IMR-90 (cell line): ENCODE measurements around the gene TSC1.

ENCODE experiments used
- BHLHE40 ChIP-seq: fragments of 150-350 bp; IDR thresholded peaks from 2 replicates; pipeline ENCODE4 v1.6.1; 2016; ENCODE audit warnings: mild to moderate bottlenecking, low read depth, low read length
- CEBPB ChIP-seq: IDR thresholded peaks from 2 replicates; pipeline ENCODE4 v1.6.1; 2012; ENCODE audit warnings: low read depth, low read length, improper control_type of control experiment
- CHD1 ChIP-seq: IDR thresholded peaks from 2 replicates; pipeline ENCODE4 v1.6.1; 2012; ENCODE audit warnings: low read depth, low read length, improper control_type of control experiment
- FOS ChIP-seq: fragments of 150-350 bp; IDR thresholded peaks from 2 replicates; pipeline ENCODE4 v1.6.1; 2016; ENCODE audit warnings: low read depth, low read length
- MAFK ChIP-seq: IDR thresholded peaks from 2 replicates; pipeline ENCODE4 v1.6.1; 2012; ENCODE audit warnings: low read depth, low read length, improper control_type of control experiment
- MAZ ChIP-seq: IDR thresholded peaks from 2 replicates; pipeline ENCODE4 v1.6.1; 2012; ENCODE audit warnings: low read depth, mild to moderate bottlenecking, low read length, improper control_type of control experiment, moderate library complexity, borderline replicate concordance
- POLR2A ChIP-seq: IDR thresholded peaks from 2 replicates; pipeline ENCODE4 v1.6.1; 2012; ENCODE audit warnings: mild to moderate bottlenecking, low read depth, low read length
- RAD21 ChIP-seq: IDR thresholded peaks from 2 replicates; pipeline ENCODE4 v1.6.1; 2012; ENCODE audit warnings: low read length, improper control_type of control experiment
- RFX5 ChIP-seq: IDR thresholded peaks from 2 replicates; pipeline ENCODE4 v1.8.0; 2012; ENCODE audit warnings: low read depth, mild to moderate bottlenecking, low read length, moderate library complexity
- SMC3 ChIP-seq: fragments of 150-350 bp; IDR thresholded peaks from 2 replicates; pipeline ENCODE4 v1.6.1; 2016; ENCODE audit warnings: low read depth, mild to moderate bottlenecking, antibody characterized with exemption, low read length, moderate library complexity
- TF ChIP-seq, protein P1 (sequence below): conservative IDR thresholded peaks from 2 replicates; pipeline ENCODE4 v1.5.1; 2012; ENCODE audit warnings: mild to moderate bottlenecking, low read depth, low read length, improper control_type of control experiment
- TF ChIP-seq, protein P2 (sequence below): fragments of 150-350 bp; IDR thresholded peaks from 2 replicates; pipeline ENCODE4 v1.6.1; 2016; ENCODE audit warnings: low read depth, mild to moderate bottlenecking, low read length, moderate library complexity, borderline replicate concordance
- TF ChIP-seq, protein P3 (sequence below): fragments of 150-350 bp; IDR thresholded peaks from 2 replicates; pipeline ENCODE4 v1.6.1; 2017; ENCODE audit warnings: mild to moderate bottlenecking, antibody characterized with exemption, low read length, low read depth

DNA sequence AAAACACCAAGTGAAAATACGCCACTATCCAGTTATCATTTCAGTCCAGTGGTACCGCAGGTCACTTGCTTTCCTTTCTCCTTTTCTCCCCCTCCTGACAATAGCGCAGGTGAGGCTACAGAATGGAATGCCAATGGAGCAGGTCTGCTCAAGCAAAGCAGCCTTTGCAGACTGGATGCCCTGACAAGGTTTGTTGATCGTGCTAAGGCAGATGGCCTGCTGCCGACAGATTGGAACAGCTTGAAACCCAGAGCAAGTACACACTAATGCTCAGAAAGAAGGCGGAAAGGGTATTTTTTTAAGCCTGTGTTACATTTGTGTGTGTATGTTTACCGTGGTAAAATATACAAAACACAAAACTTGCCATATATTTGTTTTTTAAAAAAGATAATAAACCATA lies 46.4 kb downstream of the TSC1 start:
- TF ChIP-seq, protein P1, sequence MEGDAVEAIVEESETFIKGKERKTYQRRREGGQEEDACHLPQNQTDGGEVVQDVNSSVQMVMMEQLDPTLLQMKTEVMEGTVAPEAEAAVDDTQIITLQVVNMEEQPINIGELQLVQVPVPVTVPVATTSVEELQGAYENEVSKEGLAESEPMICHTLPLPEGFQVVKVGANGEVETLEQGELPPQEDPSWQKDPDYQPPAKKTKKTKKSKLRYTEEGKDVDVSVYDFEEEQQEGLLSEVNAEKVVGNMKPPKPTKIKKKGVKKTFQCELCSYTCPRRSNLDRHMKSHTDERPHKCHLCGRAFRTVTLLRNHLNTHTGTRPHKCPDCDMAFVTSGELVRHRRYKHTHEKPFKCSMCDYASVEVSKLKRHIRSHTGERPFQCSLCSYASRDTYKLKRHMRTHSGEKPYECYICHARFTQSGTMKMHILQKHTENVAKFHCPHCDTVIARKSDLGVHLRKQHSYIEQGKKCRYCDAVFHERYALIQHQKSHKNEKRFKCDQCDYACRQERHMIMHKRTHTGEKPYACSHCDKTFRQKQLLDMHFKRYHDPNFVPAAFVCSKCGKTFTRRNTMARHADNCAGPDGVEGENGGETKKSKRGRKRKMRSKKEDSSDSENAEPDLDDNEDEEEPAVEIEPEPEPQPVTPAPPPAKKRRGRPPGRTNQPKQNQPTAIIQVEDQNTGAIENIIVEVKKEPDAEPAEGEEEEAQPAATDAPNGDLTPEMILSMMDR: no peak
- no peak for TF ChIP-seq FOS
- no peak for TF ChIP-seq BHLHE40
- TF ChIP-seq RAD21: no peak
- TF ChIP-seq, protein P2, sequence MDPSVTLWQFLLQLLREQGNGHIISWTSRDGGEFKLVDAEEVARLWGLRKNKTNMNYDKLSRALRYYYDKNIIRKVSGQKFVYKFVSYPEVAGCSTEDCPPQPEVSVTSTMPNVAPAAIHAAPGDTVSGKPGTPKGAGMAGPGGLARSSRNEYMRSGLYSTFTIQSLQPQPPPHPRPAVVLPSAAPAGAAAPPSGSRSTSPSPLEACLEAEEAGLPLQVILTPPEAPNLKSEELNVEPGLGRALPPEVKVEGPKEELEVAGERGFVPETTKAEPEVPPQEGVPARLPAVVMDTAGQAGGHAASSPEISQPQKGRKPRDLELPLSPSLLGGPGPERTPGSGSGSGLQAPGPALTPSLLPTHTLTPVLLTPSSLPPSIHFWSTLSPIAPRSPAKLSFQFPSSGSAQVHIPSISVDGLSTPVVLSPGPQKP: no peak
- TF ChIP-seq RFX5: no peak
- TF ChIP-seq POLR2A: no peak
- TF ChIP-seq SMC3: no peak
- TF ChIP-seq MAZ: no peak
- no peak for TF ChIP-seq CEBPB
- TF ChIP-seq, protein P3, sequence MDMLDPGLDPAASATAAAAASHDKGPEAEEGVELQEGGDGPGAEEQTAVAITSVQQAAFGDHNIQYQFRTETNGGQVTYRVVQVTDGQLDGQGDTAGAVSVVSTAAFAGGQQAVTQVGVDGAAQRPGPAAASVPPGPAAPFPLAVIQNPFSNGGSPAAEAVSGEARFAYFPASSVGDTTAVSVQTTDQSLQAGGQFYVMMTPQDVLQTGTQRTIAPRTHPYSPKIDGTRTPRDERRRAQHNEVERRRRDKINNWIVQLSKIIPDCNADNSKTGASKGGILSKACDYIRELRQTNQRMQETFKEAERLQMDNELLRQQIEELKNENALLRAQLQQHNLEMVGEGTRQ: no peak
- TF ChIP-seq CHD1: no peak
- TF ChIP-seq MAFK: no peak
